Heart right ventricle (tissue), 16 donors: Measurements from ENCODE around the gene ADGRA3. TPM values are rescaled to one million over a fixed set of nuclear protein-coding genes. Genes with fewer than 3 reads are reported as not detected.

Source experiments
- ATAC-seq, 8 donors: fragments of 200-7000 bp; cut with Tn5 transposase; one replicate each; pipeline ENCODE4 v1.9.1; 2020; ENCODE audit warnings: mild to moderate bottlenecking in 8 of 8, moderate library complexity in 8 of 8, moderate number of reproducible peaks in 1 of 8
- DNase-seq, 2 donors: peaks; one replicate each; pipeline ENCODE4 v3.0.0-alpha.2; 2020
- H3K27ac ChIP-seq, 10 donors: fragments of 200-600 bp; sonication (generic) in 2 of 10; one replicate each; pipeline versions ENCODE4 v1.5.0 to v1.8.0; 2020 to 2022; ENCODE audit warnings: mild to moderate bottlenecking in 3 of 10
- H3K27me3 ChIP-seq, 7 donors: fragments of 200-600 bp; one replicate each; pipeline ENCODE4 v1.8.0; 2021 to 2022; ENCODE audit warnings: mild to moderate bottlenecking in 2 of 7
- H3K36me3 ChIP-seq, 9 donors: fragments of 200-600 bp; sonication (generic) in 1 of 9; one replicate each; pipeline versions ENCODE4 v1.5.0 to v1.8.0; 2020 to 2022; ENCODE audit warnings: mild to moderate bottlenecking in 2 of 9
- H3K4me1 ChIP-seq, 9 donors: fragments of 200-600 bp; sonication (generic) in 1 of 9; one replicate each; pipeline versions ENCODE4 v1.5.0 to v1.8.0; 2020 to 2022; ENCODE audit warnings: mild to moderate bottlenecking in 4 of 9
- H3K4me3 ChIP-seq, 10 donors: fragments of 200-600 bp; sonication (generic) in 2 of 10; one replicate each; pipeline versions ENCODE4 v1.5.0 to v1.8.0; 2020 to 2022; ENCODE audit warnings: mild to moderate bottlenecking in 7 of 10, moderate library complexity in 2 of 10
- H3K9me3 ChIP-seq, 11 donors: fragments of 200-600 bp in 10 of 11; sonication (generic) in 2 of 11; one replicate each; pipeline versions ENCODE4 v1.5.0 to v1.8.0; 2013 to 2022; ENCODE audit warnings: mild to moderate bottlenecking in 2 of 11, control low read depth in 1 of 11, moderate library complexity in 1 of 11
- WGBS, 2 donors: extraction: QIAGEN DNeasy Blood & Tissue Kit; methylation state at CpG; one replicate each; pipeline ENCODE4 v1.1.7; 2013; ENCODE audit warnings: inconsistent platforms in 1 of 2; 5-methylcytosine and 5-hydroxymethylcytosine counted together
- intact Hi-C, 10 donors: fragments of 100-400 bp; cut with DNase I; formaldehyde crosslinking; loops; one replicate each; pipeline versions ENCODE4 v1.11.1 to v1.14.2; 2022
- polyA plus RNA-seq, 2 donors: library from polyadenylated mRNA; stranded (reverse); fragments of 200-250 nt; gene quantifications; one replicate each; pipeline ENCODE4 v1.2.3, GENCODE V29; 2013
- total RNA-seq, 10 donors: library from RNA; stranded (reverse); fragmentation: NEBNext Ultra II Directional in 3 of 10; extraction: Animal tissue kit (Norgen Biotek cat#: 25700) in 3 of 10; gene quantifications; one replicate each; pipeline versions ENCODE4 v1.2.1 to v1.2.4, GENCODE V29; 2021 to 2023
- TF ChIP-seq, protein P1 (sequence below), 9 donors: fragments of 200-600 bp; sonication (generic) in 2 of 9; IDR thresholded peaks; one replicate each; pipeline versions ENCODE4 v1.5.0 to v1.8.0; 2021 to 2022; ENCODE audit warnings: antibody characterized with exemption in 9 of 9, mild to moderate bottlenecking in 5 of 9, moderate library complexity in 1 of 9
- donor health status: Arrhythmogenic right ventricular cardiomyopathy.
- donor health status: ischemic (EF 13 %, LVEDD 7.1; RV severe dilation, severe dysfunction).
- donor health status: healthy with polysubstance abuse.
- donor health status: DM: no; HTN: yes; CAD: no.
- donor health status: DM: no; HTN: no; CAD: no.
- donor health status: ischemic (EF 25% LVEDD 6.9; RV normal size, moderate dysfunction).
- donor health status: ischemic (EF 25% LVEDD 5.7; RV mildly dilated, moderate dysfunction).
- donor health status: healthy.
- donor health status: DM: yes; HTN: yes; CAD: no.
- donor health status: Ischemic cardiomyopathy.
- donor health status: ischemic (EF 35%, LVEDD 5.7; RV mildly dilated, moderate dysfunction).
- donor health status: nonischemic (EF 11% LVEDD 7.7; RV severe dilation, severe dysfunction).
- donor health status: DM: yes; HTN: yes; CAD: no.
- donor health status: PGD.
- donor health status: ischemic (EF 29% LVEDD 5.4; RV normal size, mild dysfunction).
- donor health status: nonischemic (EF 23%, LVEDD 6.1; RV moderate dilation, normal function).

ADGRA3 gene
- total and polyA plus RNA-seq, 12 donors, result 4.9 to 29.5 (median 20.8) TPM

DNA sequence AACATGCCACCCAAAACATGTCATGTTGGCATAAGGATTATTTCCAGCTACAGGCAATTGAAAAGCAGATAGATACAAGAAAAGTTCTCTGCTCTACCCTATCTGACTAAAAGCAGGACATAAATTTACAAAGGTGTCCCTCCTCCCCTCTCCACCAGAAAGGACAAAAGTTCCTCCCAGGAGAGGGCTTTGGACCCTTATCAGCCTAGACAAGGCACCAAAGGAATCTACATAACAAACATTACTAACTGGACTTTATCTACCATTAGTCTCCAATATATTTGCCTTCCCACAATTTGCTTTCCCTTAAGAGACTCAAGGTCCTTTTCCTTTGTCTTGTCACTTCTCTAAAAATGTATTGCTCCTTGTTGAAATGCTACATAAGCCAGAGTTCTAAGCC is 55.6 kb downstream of the ADGRA3 start:
- intact Hi-C loops, result no loop called here
- TF ChIP-seq, protein P1, sequence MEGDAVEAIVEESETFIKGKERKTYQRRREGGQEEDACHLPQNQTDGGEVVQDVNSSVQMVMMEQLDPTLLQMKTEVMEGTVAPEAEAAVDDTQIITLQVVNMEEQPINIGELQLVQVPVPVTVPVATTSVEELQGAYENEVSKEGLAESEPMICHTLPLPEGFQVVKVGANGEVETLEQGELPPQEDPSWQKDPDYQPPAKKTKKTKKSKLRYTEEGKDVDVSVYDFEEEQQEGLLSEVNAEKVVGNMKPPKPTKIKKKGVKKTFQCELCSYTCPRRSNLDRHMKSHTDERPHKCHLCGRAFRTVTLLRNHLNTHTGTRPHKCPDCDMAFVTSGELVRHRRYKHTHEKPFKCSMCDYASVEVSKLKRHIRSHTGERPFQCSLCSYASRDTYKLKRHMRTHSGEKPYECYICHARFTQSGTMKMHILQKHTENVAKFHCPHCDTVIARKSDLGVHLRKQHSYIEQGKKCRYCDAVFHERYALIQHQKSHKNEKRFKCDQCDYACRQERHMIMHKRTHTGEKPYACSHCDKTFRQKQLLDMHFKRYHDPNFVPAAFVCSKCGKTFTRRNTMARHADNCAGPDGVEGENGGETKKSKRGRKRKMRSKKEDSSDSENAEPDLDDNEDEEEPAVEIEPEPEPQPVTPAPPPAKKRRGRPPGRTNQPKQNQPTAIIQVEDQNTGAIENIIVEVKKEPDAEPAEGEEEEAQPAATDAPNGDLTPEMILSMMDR (IDR thresholded peaks at IDR 0.05), result no peak
- Histone ChIP-seq H3K4me3 (no peak overlapping the region), H3K27me3 (no peaks in the 10 kb centered on the region), H3K27ac (no peak overlapping the region), H3K36me3 (no peaks in the 10 kb centered on the region), H3K4me1 (peaks cover 0 to 3% (median 0%) of the 10 kb centered on the region in 9 donors), H3K9me3 (no peaks in the 10 kb centered on the region)
- no peak for DNase-seq
- ATAC-seq, result no peak

DNA sequence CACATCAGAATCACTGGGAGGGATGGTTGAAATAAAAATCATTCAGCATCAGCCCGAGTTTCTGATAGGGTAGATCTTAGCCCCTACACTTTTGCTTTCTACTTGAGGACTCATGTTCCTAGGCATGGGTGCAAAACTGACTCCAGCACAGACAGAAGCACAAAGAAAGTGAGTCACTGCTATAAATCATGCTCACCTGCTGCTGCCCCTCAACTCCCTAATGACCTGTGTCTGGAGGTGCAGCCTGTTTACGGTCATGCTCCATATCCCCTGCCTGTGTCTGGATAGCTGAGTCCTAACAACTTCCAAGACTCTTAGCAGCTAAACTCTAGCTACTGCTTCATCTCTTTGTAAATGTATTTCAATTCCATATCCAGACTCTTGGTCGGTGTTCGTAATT is 57.8 kb downstream of the ADGRA3 start:
- no peaks in the 10 kb centered on the region for H3K9me3 ChIP-seq
- H3K4me1 ChIP-seq, result peaks cover 0 to 9% (median 0%) of the 10 kb centered on the region in 9 donors
- H3K36me3 ChIP-seq, result peaks cover 0 to 3% (median 0%) of the 10 kb centered on the region in 9 donors
- H3K4me3 ChIP-seq, result no peak overlapping the region
- no peaks in the 10 kb centered on the region for H3K27me3 ChIP-seq
- no peak for DNase-seq
- WGBS, 2 donors, result 94 to 95% methylated on average over 4 of the region's 4 CpGs
- no peak for ATAC-seq
- intact Hi-C loops, result no loop called here
- no peak overlapping the region for H3K27ac ChIP-seq
- TF ChIP-seq, protein P1 (IDR thresholded peaks at IDR 0.05), result no peak

DNA sequence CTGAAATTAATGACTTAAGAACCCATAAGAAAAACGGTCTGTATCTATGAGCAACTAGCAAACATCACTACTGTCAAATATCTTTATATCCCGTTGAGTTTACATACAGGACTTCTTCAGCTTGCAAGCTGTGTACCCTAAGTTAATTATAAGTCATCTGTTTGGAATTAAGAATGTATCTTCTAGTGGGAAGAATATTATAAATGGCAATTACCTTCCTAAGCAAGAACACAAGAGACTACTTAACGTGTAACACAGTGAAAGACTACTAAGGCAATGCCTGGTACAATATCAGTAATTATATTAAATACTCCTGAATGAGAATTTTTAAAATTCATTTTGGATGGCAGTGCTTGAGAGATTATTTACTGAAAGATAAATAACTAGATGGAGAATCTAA is 58.5 kb downstream of the ADGRA3 start:
- Histone ChIP-seq H3K36me3 (peaks cover 0 to 3% (median 0%) of the 10 kb centered on the region in 9 donors), H3K4me1 (peaks cover 0 to 9% (median 0%) of the 10 kb centered on the region in 9 donors), H3K27ac (no peak overlapping the region), H3K9me3 (no peaks in the 10 kb centered on the region), H3K27me3 (no peaks in the 10 kb centered on the region), H3K4me3 (no peak overlapping the region)
- intact Hi-C loops, result no loop called here
- TF ChIP-seq, protein P1 (IDR thresholded peaks at IDR 0.05), result no peak
- 92 to 95% methylated on average over 3 of the region's 3 CpGs for WGBS, 2 donors
- DNase-seq (no peak), ATAC-seq (no peak)

DNA sequence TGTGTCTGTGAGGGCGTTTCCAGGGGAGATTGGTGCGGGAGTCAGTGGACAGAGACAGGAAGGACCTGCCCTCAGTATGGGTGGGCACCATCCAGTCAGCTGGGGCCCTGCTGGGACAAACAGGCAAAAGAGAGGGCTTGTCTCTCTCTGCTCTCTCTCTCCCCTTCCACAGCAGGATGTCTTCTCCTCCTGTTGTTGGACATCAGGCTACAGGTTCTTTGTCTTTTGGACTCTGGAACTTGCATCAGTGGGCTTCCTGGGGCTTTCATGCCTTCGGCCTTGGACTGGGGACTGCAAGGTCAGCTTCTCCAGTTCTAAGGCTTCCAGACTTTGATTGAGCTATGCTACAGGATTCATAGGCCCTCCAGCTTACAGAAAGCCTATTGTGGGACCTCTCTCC is 59.6 kb downstream of the ADGRA3 start:
- intact Hi-C loops, result no loop called here
- Histone ChIP-seq H3K4me3 (no peak overlapping the region), H3K4me1 (peaks cover 0 to 15% (median 0%) of the 10 kb centered on the region in 9 donors), H3K27ac (no peak overlapping the region), H3K9me3 (no peaks in the 10 kb centered on the region), H3K36me3 (peaks cover 0 to 3% (median 0%) of the 10 kb centered on the region in 9 donors), H3K27me3 (no peaks in the 10 kb centered on the region)
- TF ChIP-seq, protein P1 (IDR thresholded peaks at IDR 0.05), result no peak
- ATAC-seq (no peak), DNase-seq (no peak)
- 82 to 89% methylated on average over 3 of the region's 3 CpGs for WGBS, 2 donors
